AG04450 (cell line): ENCODE measurements around the gene MRPL50. TPM values are rescaled to one million over a fixed set of nuclear protein-coding genes. Genes with fewer than 3 reads are reported as not detected.

Experiments used
- CTCF ChIA-PET: fragments of 300-600, 350-600 bp; formaldehyde crosslinking; extraction: SDS; loops from one replicate; lab custom pipeline; 2022; ENCODE audit warnings: antibody characterized with exemption, inconsistent platforms; lab: Charles Lee
- POLR2A ChIA-PET: fragments of 350-600 bp; formaldehyde crosslinking; extraction: SDS; loops from one replicate; lab custom pipeline; 2021; ENCODE audit warnings: antibody characterized with exemption, inconsistent platforms; lab: Yijun Ruan, JAX
- DNase-seq: peaks from one replicate; pipeline ENCODE4 v3.0.0-alpha.2; 2011; ENCODE audit warnings: low read depth, low spot score
- H3K27ac ChIP-seq: one replicate; pipeline ENCODE4 v1.5.1; 2012; ENCODE audit warnings: low read depth, low read length, control low read depth
- H3K27me3 ChIP-seq: one replicate; pipeline ENCODE4 v1.6.0; 2012; ENCODE audit warnings: low read length; ENCODE audit not compliant: control insufficient read depth, insufficient read depth
- H3K4me3 ChIP-seq: 2 replicates; pipeline ENCODE4 v1.5.1; 2011; ENCODE audit warnings: mild to moderate bottlenecking, low read depth, low read length, control low read depth
- H3K9me3 ChIP-seq: 2 replicates; pipeline ENCODE4 v1.5.1; 2012; ENCODE audit warnings: low read length; ENCODE audit not compliant: control insufficient read depth, insufficient read depth
- polyA plus RNA-seq: library from polyadenylated mRNA; depleted of rRNA; stranded (reverse); fragments of >200 nt; gene quantifications from 2 replicates; pipeline ENCODE4 v1.2.3, GENCODE V29; 2011
- TF ChIP-seq, protein P1 (sequence below): IDR thresholded peaks from 2 replicates; pipeline ENCODE4 v1.5.1; 2011; ENCODE audit warnings: low read depth, low read length, control low read depth, inconsistent platforms

Gene MRPL50
- polyA plus RNA-seq, 1 experiment = 15.0 TPM

DNA sequence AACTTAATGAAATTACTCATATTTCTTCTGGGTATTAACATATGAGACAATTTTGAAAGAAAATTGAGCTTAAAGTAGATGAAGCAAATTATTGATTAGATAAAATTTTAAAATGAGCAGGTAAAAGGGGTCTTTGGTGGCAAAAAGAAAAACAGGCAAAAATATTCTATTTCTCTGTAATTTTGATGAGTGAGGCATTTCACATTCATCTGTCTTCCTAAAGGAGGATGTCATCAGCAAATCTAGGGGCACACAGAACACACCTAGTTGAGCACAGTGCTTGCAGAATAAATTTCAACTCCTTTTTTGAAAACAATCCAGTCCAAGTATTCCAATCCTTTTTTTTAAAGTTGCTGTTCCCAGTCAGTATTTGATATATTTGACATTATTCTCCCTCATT is 16.4 kb upstream of the MRPL50 start:
- no peak for DNase-seq
- no peak overlapping the region for H3K27ac ChIP-seq
- TF ChIP-seq, protein P1, sequence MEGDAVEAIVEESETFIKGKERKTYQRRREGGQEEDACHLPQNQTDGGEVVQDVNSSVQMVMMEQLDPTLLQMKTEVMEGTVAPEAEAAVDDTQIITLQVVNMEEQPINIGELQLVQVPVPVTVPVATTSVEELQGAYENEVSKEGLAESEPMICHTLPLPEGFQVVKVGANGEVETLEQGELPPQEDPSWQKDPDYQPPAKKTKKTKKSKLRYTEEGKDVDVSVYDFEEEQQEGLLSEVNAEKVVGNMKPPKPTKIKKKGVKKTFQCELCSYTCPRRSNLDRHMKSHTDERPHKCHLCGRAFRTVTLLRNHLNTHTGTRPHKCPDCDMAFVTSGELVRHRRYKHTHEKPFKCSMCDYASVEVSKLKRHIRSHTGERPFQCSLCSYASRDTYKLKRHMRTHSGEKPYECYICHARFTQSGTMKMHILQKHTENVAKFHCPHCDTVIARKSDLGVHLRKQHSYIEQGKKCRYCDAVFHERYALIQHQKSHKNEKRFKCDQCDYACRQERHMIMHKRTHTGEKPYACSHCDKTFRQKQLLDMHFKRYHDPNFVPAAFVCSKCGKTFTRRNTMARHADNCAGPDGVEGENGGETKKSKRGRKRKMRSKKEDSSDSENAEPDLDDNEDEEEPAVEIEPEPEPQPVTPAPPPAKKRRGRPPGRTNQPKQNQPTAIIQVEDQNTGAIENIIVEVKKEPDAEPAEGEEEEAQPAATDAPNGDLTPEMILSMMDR = no peak
- H3K4me3 ChIP-seq = no peak overlapping the region
- peaks cover 4% of the 10 kb centered on the region; the same call in 1 of the 2 replicates for H3K9me3 ChIP-seq
- ChIA-PET POLR2A (no interaction called here), CTCF (interaction anchor here (1.1 kb wide), 1 partner anchor 15 kb away, joined by 3 read pairs; no protein-coding TSS in a partner anchor)
- H3K27me3 ChIP-seq = no peaks in the 10 kb centered on the region

DNA sequence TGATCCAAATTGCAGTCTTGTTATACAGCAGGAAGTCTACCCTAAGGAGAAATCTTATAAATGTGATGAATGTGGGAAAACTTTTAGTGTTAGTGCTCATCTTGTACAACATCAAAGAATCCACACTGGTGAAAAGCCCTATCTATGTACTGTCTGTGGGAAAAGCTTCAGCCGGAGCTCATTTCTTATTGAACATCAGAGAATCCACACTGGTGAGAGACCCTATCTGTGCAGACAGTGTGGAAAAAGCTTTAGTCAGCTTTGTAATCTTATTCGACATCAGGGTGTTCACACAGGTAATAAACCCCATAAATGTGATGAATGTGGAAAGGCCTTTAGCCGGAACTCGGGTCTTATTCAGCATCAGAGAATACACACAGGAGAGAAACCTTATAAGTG is 10.7 kb upstream of the MRPL50 start:
- DNase-seq = no peak
- POLR2A ChIA-PET = no interaction called here

DNA sequence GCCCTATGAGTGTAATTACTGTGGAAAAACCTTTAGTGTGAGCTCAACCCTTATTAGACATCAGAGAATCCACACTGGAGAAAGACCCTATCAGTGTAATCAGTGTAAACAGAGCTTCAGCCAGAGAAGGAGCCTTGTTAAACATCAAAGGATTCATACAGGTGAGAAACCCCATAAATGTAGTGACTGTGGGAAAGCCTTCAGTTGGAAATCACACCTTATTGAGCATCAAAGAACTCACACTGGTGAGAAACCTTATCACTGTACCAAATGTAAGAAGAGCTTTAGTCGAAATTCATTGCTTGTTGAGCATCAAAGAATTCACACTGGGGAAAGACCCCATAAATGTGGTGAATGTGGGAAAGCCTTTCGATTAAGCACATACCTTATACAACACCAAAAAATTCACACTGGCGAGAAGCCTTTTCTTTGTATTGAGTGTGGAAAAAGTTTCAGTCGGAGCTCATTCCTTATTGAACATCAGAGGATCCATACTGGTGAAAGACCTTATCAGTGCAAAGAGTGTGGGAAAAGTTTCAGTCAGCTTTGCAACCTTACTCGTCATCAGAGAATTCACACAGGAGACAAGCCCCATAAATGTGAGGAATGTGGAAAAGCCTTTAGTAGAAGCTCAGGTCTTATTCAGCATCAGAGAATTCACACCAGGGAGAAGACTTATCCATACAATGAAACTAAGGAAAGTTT is 10.1 kb upstream of the MRPL50 start:
- POLR2A ChIA-PET = no interaction called here
- no peak overlapping the region for H3K4me3 ChIP-seq
- no peak overlapping the region for H3K27ac ChIP-seq
- no peaks in the 10 kb centered on the region for H3K27me3 ChIP-seq
- CTCF ChIA-PET = interaction anchor here (1.1 kb wide), 2 partner anchors 8 to 41 kb away, joined by 3 read pairs; no protein-coding TSS in a partner anchor
- DNase-seq = no peak
- peaks cover 16% of the 10 kb centered on the region for H3K9me3 ChIP-seq
- TF ChIP-seq, protein P1 = no peak

More for the DNA sequence above, 10.7 kb upstream of the MRPL50 start:
- Histone ChIP-seq H3K27me3 (no peaks in the 10 kb centered on the region), H3K27ac (no peak overlapping the region), H3K4me3 (no peak overlapping the region), H3K9me3 (peaks cover 18% of the 10 kb centered on the region)
- TF ChIP-seq, protein P1 = no peak
- CTCF ChIA-PET = interaction anchor here (1.1 kb wide), 2 partner anchors 8 to 40 kb away, joined by 3 read pairs; no protein-coding TSS in a partner anchor

DNA sequence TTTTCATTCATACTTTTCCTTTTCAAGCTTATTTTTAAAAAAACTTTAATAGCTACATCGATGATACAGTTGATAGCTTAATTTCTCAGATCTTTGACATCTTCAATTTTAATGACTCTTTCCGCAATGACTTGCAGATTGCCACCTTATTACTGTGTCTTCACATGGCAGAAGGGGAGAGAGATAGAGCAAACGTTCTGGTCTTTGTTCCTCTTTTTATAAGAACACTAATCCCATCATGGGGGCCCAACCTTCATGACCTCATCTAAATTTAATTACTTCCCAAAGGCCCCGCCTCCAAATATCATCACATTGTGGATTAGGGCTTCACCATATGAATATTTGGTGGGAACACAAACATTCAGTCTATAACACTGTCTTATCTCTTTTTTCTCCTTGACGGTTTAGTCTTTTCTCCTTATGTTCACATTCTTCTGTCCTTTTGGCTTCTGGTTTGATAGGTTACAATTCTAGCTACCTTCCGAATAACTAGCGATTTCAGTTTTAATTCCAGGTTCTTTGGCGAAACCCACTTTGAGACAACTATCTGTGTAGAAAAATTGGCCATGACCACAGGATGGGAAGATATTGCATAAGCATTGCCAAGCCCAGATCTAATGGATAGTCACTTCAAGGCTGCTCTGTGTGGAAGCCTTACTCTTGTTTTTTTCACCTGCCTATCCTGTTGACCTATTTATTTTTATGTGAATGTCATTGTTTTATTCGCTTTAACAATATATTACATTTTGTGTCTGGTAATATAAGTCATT is 5.3 kb upstream of the MRPL50 start:
- ChIA-PET CTCF (no interaction called here), POLR2A (no interaction called here)
- no peak overlapping the region for H3K27ac ChIP-seq
- TF ChIP-seq, protein P1 = no peak
- DNase-seq = no peak
- no peaks in the 10 kb centered on the region for H3K27me3 ChIP-seq
- peaks cover 13% of the 10 kb centered on the region for H3K9me3 ChIP-seq
- H3K4me3 ChIP-seq = no peak overlapping the region
